GM19043 (cell line): ENCODE results near the gene MCHR1.
"Not testable (repeated sequence)": the region's sequence is repeated elsewhere in the genome, so short reads cannot be mapped to it uniquely, and the experiment has no call there.

ENCODE experiments used
- ATAC-seq: cut with Tn5 transposase; IDR thresholded peaks from one replicate; pipeline ENCODE4 v1.9.1; 2021; ENCODE audit warnings: low read depth; ENCODE audit not compliant: unreplicated experiment

The MCHR1 gene

GRCh38 chr22:40684728-40685127, 5.4 kb downstream of the MCHR1 start:
- ATAC-seq = no peak

GRCh38 chr22:40685406-40685805, 6.1 kb downstream of the MCHR1 start:
- ATAC-seq = no peak

- ATAC-seq = no peak
Measured at GRCh38 chr22:40687706-40688105, 8.4 kb downstream of the MCHR1 start.

GRCh38 chr22:40690370-40690769, 11.1 kb downstream of the MCHR1 start:
- ATAC-seq = no peak

- ATAC-seq = no peak
Measured at GRCh38 chr22:40691532-40691931, 12.2 kb downstream of the MCHR1 start.

GRCh38 chr22:40694411-40694810, 15.1 kb downstream of the MCHR1 start:
- ATAC-seq = no peak

GRCh38 chr22:40701274-40701673, 22.0 kb downstream of the MCHR1 start:
- no peak for ATAC-seq

- no peak for ATAC-seq
Measured at GRCh38 chr22:40703174-40703573, 23.9 kb downstream of the MCHR1 start.

- ATAC-seq = no peak
Measured at GRCh38 chr22:40703736-40704135, 24.5 kb downstream of the MCHR1 start.

GRCh38 chr22:40705918-40706682, 26.8 kb downstream of the MCHR1 start:
- ATAC-seq = no peak

GRCh38 chr22:40707154-40707553, 27.9 kb downstream of the MCHR1 start:
- ATAC-seq = no peak

GRCh38 chr22:40708177-40708576, 28.9 kb downstream of the MCHR1 start:
- ATAC-seq = no peak

GRCh38 chr22:40709752-40710413, 30.6 kb downstream of the MCHR1 start:
- ATAC-seq = no peak

- no peak for ATAC-seq
Measured at GRCh38 chr22:40712311-40712710, 33.0 kb downstream of the MCHR1 start.

- no peak for ATAC-seq
Measured at GRCh38 chr22:40714499-40715337, 35.4 kb downstream of the MCHR1 start.

GRCh38 chr22:40716116-40716515, 36.8 kb downstream of the MCHR1 start:
- no peak for ATAC-seq

- ATAC-seq = not testable (repeated sequence)
Measured at GRCh38 chr22:40717657-40718056, 38.4 kb downstream of the MCHR1 start.

GRCh38 chr22:40718250-40719204, 39.2 kb downstream of the MCHR1 start:
- ATAC-seq = no peak

GRCh38 chr22:40719599-40719998, 40.3 kb downstream of the MCHR1 start:
- no peak for ATAC-seq

GRCh38 chr22:40720156-40720537, 40.9 kb downstream of the MCHR1 start:
- ATAC-seq = not testable (repeated sequence)
